KG1 (cell line): ENCODE data around the gene DGUOK.

ENCODE experiments used
- DNase-seq: peaks from one replicate; lab custom pipeline; 2025; lab: John Stamatoyannopoulos, UW

DGUOK gene

DNA sequence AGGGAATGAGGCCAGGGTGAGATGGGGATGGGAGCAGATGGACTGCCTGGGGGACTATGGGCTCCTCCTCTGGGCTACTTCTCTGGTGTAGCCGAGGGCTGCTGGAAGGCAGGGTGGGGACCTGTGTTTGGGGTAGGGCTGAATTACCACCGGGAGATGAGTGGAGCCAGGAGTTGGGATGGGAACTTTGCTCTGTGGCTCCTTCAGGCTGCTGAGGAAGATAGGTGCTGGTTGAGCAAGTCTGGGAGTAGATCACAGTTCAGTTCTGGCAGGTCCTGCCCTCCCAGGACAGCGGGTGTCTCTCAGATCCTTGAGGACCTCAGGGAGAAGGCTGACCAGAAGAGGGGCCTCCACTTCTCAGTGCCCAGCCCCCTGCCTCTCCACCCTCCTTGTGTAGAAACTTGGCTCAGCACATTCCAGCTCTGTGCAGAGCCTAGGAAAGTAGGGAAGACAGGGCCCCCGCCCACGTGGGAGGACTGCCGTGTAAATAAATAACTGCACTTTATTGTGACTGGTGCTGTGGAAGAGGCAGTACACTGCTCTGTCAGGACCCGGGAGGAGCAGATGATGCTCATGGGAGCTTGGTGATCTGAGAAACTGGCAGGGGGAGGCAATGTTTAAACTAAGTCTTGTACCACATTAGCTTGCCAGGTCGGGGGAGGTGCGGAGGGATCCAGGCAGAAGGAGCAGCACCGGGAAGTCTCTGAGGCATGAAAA, 73.4 kb downstream of the DGUOK start:
- no peak for DNase-seq

DNA sequence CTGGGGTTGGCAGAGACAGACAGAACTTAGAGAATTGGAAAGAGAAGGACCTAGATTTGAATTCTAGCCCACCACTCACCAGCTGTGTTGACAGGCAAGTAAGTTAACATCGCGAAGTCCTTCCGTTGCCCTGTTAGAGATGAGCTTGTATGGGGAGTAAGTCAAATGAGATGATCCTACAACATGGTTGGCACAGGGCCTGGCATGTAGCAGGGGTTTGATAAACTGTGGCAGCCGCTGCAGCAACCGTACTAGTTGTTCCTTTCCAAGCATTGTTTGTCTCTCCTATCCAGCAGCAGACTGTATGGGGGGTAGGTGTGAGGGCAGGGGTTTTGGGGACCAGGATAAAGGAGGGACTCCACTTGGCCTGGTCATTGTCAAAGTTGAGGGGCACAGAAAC, 74.0 kb downstream of the DGUOK start:
- no peak for DNase-seq

DNA sequence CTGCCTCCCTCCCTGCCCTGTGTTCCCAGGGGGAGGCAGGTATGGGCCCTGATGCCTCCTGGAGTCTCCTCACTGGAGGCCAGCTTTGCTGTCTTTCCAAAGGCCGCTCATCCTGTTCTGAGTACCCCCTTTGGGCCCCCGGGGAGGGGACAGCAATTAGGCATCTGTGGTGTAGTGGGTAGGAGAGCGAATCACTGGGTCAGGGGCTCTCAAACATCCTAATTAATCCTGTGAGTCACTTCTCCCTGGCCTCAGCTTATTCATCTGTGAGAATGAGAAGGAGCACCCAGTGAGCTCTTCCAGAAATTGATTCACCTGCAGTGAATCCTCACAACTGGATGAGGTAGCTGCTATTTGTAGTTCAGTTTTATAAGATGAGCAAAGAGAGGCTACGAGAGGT, 74.4 kb downstream of the DGUOK start:
- no peak for DNase-seq

DNA sequence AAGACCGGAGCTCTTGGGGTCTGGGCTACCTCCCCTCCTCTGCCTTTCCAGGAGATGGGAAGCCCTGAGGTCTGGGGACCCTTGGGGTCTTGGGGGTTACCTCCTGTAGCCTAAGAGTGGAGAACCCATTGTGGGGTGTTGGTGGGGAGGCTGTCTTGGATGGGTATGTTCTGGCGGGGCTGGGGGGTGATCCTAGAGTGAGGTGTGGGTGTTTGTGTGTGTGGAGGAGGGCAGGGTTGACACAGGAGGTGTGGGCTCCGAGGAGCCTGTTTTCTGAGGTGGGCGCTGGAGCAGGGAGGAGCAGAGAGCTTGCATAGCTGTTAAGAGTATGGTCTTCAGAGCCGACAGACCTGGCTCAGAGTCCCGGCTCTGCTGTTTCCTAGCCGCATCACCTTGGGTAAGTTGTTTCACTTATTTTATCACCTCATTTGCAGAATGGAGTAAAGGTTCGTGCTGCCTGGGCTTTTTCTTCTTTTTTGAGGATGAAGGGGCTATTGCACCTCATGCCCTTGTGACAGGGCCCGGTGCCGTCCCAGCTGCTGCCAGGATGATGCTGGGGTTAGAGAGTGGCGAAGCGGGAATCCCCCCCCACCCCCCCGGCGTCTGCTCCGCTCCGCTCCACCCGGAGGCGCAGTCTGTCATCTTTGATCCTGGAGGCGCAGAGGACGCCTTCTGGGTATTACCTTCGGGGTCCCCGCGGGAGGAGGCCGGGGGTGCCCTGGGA, 75.3 kb downstream of the DGUOK start:
- DNase-seq, result no peak

DNA sequence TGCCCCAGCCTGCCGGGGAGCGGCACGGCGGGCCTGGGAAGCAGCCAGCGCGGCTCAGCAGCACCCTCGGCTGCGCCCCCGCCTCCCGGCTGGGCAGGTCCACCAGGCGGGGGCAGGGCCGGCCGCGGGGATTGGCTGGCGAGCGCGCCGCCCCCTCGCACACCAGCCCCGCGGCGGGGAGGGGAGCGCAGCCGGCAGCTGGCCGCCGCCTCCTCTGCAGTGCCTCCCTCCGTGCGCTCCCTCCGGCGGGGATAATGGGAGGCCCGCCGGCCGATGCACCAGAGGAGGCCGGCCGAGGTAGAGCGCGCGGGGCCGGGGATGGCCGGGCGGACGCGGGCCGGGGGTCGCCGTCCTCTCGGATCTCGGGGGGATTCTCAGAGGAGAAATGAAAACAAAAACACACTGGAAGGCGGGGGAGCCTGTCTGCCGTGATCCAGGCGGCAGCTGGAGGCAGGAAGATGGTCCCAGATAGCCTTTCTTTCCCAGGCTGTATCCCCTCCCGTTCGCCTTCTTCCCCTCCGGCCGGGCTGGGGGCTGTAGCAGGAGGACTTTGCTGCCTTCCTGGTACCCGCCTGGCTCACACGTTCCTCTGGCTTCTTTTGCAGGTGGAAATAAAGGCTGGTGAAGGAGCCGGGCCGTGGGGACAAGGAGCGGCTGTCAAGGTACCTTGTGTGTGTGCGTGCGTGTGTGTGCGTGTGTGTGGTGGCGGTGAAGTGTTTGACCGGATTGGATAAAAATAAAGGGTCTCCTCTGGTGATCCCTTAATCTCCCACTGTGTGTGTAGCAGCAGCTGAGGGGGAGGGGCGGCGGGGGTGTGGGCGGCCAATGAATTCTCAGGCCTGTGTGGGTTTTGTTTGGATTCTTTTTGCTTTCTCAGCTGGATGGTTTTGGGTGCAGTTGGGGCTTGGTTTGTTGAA, 76.1 kb downstream of the DGUOK start:
- no peak for DNase-seq

DNA sequence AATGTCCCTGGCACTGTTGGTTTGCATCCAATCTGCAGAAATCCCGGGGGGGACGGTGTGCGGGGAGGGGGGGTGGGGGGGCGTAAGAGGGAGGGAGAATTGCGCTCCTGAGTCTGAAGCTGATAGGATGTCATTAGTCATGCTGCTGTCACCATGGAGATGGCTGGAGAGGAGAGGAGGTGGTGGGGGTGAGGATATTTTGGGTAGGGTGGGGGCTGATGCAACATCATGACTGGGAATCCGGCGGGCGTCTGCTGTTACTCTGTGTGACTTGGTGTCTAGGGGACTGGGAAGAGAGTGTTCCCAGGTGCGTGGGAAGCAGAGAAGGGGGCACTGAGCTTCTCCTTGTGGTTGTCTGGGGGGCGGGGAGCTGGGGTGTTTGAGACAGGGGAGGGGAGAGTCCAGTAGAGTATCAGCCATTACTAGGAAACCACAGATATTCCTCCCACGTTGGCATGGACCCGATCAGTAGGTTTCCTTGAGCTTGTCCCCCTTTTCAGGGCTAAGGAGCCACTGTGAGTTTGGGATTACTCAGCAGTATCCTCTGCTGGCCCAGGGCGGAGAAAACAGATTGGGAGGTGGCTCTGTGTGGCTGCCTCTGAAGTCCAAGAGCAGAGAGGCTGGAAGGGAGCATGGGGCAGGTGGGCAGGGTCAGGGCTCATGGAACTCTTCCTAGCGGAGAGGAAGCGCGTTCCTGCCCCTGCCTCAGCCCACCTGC, 77.0 kb downstream of the DGUOK start:
- no peak for DNase-seq

DNA sequence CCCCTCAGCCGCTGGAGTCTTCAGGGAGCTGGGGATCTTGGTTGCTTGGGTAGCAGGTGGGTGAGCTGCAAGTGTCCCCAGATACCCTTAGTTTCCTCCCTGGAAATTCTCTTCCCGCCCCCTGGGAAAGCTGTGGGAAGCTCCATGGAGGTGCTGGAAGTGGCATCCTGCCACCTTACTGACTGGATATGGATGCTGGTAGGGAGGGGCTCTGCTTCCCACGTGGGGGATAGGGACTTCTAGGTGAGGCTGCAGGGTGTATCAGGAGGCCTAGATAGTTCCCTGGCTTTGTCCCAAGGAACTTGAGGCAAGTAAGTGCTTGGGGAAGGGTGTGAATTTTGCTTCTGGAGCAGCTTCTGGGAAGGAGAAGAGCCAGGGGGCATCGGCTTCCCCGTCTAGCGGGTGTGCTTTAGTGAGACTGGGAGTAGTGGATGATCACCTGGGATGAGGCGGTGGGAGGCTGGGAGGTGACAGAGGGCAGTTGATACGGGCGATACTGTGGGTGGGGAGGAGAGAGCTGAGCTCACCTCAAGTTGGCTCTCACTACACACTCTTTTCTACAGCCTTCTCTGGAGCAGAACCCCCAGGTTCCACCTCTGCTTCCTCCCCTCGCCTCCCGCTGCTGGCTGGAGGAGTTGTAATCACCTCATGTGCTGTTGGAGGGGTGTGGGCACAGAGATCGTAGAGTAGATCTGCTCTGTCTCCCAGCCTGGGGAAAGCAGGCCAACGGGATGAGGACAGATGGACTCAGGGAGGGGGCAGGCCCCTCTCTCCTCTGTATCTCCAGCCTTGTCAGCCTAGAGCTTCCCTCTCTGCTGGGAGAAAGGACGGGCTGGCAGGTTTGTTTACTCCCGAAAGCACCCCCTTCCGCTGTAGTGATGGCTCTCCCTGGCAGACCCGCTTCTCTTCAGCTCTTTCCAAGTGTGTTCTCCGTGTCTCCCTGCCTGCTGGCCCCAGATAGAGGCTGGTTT, 77.8 kb downstream of the DGUOK start:
- DNase-seq, result no peak

DNA sequence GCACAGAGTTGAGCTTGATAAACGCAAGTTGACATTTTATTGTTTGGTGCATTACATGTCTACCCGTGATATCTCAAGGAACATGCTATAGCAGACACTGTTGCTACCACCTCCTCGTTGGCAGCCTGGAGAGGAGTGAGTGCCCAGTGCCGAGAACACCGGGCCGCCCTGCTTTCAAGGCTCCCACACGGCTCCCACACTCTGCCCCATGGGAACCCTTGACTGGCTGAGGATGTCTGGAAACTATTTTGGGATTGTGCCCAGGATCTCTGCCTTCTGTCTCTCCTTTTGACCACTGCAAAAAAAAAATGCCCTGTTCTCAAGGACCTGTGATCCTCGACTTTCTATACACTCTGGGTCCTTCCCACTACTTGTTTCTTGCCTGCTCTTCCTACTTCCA, 79.1 kb downstream of the DGUOK start:
- DNase-seq, result no peak

DNA sequence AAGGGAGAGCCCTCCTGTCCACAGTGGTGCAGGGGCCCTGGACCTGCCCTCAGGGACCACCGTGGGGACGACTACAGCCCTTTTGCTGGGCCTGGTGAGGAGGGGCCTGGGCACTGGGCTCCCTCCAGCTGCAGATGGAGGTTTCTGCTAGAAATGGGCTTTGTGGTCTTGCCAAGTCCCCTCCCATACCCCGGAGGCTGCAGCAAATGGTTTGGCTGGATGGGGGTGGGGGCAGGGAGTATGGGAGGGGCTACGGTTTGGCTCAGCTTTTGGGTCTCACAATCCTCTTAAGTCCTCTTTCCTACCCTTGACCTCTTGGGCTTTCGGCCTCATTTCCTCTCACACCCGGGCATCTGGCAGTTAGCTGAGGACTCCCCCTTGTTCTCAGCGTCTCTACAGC, 79.8 kb downstream of the DGUOK start:
- DNase-seq, result no peak

DNA sequence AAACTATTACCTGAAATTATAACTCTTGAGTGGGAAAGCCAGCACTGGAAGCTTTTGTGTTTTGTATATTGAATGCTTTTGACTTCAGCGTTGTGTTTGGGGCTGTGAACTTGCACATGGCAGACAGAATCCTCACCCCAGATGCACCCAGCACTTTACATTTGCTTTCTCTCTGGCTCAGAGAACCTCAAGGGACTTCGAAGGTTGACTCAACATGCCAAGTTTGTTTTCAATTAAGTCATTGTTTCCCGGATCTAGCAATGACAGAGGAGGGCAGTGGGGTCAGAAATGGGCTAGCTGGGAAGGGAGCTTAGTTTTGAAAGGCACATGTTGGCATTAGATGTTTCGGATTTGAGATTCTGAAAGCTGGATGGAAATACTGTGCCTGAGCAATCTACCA, 80.4 kb downstream of the DGUOK start:
- DNase-seq, result no peak

DNA sequence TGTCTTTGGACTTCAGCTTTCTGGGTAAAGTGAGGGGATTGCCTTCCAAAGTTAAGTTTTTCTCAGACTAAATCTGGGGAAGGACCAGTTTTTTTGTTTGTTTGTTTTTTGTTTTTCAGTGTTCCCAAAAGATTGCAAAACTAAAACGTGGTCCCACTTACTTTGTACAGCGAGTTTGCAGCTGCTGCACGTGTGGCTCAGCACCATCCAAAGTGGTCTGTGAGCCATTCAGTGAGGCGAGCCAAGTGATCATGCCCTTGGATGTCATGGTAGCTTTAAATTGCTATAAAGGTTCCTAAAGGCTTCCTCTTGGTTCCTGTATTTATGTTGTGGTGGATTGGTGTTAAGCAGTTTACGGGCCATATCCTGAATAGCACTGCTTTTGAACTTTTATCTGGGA, 81.0 kb downstream of the DGUOK start:
- DNase-seq, result no peak
